Neuronal stem cell (in vitro differentiated cells): ENCODE results near the gene CDC14B.
"Not testable (repeated sequence)": the region's sequence is repeated elsewhere in the genome, so short reads cannot be mapped to it uniquely, and the experiment has no call there.

ENCODE experiments used
- DNase-seq: peaks from one replicate; pipeline ENCODE4 v3.0.0-alpha.2; 2013; ENCODE audit warnings: low spot score
- H2AFZ ChIP-seq: one replicate; pipeline ENCODE4 v1.6.1; 2013; ENCODE audit warnings: mild to moderate bottlenecking, low read length, inconsistent platforms
- H2AK5ac ChIP-seq: 2 replicates; pipeline ENCODE4 v1.6.1; 2013; ENCODE audit warnings: low read depth, mild to moderate bottlenecking, inconsistent platforms, low read length, moderate library complexity, mixed read lengths
- H2BK120ac ChIP-seq: 2 replicates; pipeline ENCODE4 v1.6.1; 2013; ENCODE audit warnings: low read depth, mild to moderate bottlenecking, inconsistent platforms, low read length, moderate library complexity, mixed read lengths
- H2BK12ac ChIP-seq: one replicate; pipeline ENCODE4 v1.6.1; 2013; ENCODE audit warnings: low read length, inconsistent platforms
- H2BK15ac ChIP-seq: 2 replicates; pipeline ENCODE4 v1.6.1; 2013; ENCODE audit warnings: mild to moderate bottlenecking, low read length, inconsistent platforms, mixed read lengths
- H2BK5ac ChIP-seq: one replicate; pipeline ENCODE4 v1.6.1; 2013; ENCODE audit warnings: inconsistent platforms, mild to moderate bottlenecking, low read length, moderate library complexity
- H3K14ac ChIP-seq: one replicate; pipeline ENCODE4 v1.6.1; 2013; ENCODE audit warnings: low read length, inconsistent platforms
- H3K18ac ChIP-seq: 2 replicates; pipeline ENCODE4 v1.6.1; 2013; ENCODE audit warnings: low read length, inconsistent platforms
- H3K23ac ChIP-seq: 2 replicates; pipeline ENCODE4 v1.6.1; 2013; ENCODE audit warnings: low read depth, mild to moderate bottlenecking, mixed read lengths, low read length, inconsistent platforms; ENCODE audit not compliant: poor library complexity
- H3K27ac ChIP-seq: replicated peaks from 3 replicates; pipeline ENCODE4 v1.5.1; 2013; ENCODE audit warnings: low read length, inconsistent platforms
- H3K27me3 ChIP-seq, 3 experiments: 2 replicates each; pipeline ENCODE4 v1.6.1; 2013; ENCODE audit warnings: low read length in 3 of 3, mild to moderate bottlenecking in 2 of 3, inconsistent platforms in 1 of 3, low read depth in 1 of 3, mixed read lengths in 1 of 3, moderate library complexity in 1 of 3; ENCODE audit not compliant: control insufficient read depth in 3 of 3, insufficient read depth in 3 of 3
- H3K36me3 ChIP-seq, 2 donors: replicated peaks in 1 of 2; 2 replicates each; pipeline ENCODE4 v1.6.1; 2013; ENCODE audit warnings: low read length in 2 of 2; ENCODE audit not compliant: control insufficient read depth in 2 of 2, insufficient read depth in 2 of 2
- H3K4ac ChIP-seq: 2 replicates; pipeline ENCODE4 v1.6.1; 2013; ENCODE audit warnings: inconsistent platforms, mild to moderate bottlenecking, low read length, moderate library complexity
- H3K4me1 ChIP-seq, 2 donors: 1 replicate in 1 of 2; 2 replicates in 1 of 2; pipeline ENCODE4 v1.6.1; 2013; ENCODE audit warnings: low read length in 2 of 2, low read depth in 1 of 2; ENCODE audit not compliant: control insufficient read depth in 2 of 2, insufficient read depth in 1 of 2
- H3K4me2 ChIP-seq: one replicate; pipeline ENCODE4 v1.6.1; 2013; ENCODE audit warnings: mild to moderate bottlenecking, low read length, inconsistent platforms; ENCODE audit not compliant: insufficient read depth, poor library complexity, severe bottlenecking
- H3K4me3 ChIP-seq, 2 donors: 2 replicates each; pipeline ENCODE4 v1.5.1; 2013; ENCODE audit warnings: low read length in 2 of 2, mild to moderate bottlenecking in 2 of 2, inconsistent platforms in 1 of 2, moderate library complexity in 1 of 2
- H3K79me1 ChIP-seq: one replicate; pipeline ENCODE4 v1.6.1; 2013; ENCODE audit warnings: low read depth, mild to moderate bottlenecking, inconsistent platforms, low read length, moderate library complexity
- H3K9ac ChIP-seq: one replicate; pipeline ENCODE4 v1.6.1; 2013; ENCODE audit warnings: mild to moderate bottlenecking, low read depth, low read length, inconsistent platforms; ENCODE audit not compliant: poor library complexity
- H3K9me3 ChIP-seq, 2 donors: replicated peaks in 1 of 2; 2 replicates each; pipeline versions ENCODE3 to v1.6.1; 2013; ENCODE audit warnings: low read length in 2 of 2, mild to moderate bottlenecking in 2 of 2, inconsistent platforms in 1 of 2, low read depth in 1 of 2, mixed read lengths in 1 of 2, moderate library complexity in 1 of 2; ENCODE audit not compliant: control insufficient read depth in 2 of 2, insufficient read depth in 1 of 2
- H4K8ac ChIP-seq: one replicate; pipeline ENCODE4 v1.6.1; 2013; ENCODE audit warnings: low read depth, mild to moderate bottlenecking, inconsistent platforms, low read length, moderate library complexity
- H4K91ac ChIP-seq: one replicate; pipeline ENCODE4 v1.6.1; 2013; ENCODE audit warnings: low read length, low read depth, mild to moderate bottlenecking, inconsistent platforms; ENCODE audit not compliant: poor library complexity
- WGBS, 2 donors: extraction: QIAGEN DNeasy Blood & Tissue Kit; methylation state at CpG; one replicate each; pipeline ENCODE4 v1.1.7; 2013; ENCODE audit warnings: missing lambda C conversion rate in 2 of 2, mixed read lengths in 1 of 2; ENCODE audit not compliant: insufficient read length in 2 of 2, insufficient replicate concordance in 1 of 2; ENCODE audit errors: extremely low coverage in 2 of 2; 5-methylcytosine and 5-hydroxymethylcytosine counted together

Gene CDC14B

DNA sequence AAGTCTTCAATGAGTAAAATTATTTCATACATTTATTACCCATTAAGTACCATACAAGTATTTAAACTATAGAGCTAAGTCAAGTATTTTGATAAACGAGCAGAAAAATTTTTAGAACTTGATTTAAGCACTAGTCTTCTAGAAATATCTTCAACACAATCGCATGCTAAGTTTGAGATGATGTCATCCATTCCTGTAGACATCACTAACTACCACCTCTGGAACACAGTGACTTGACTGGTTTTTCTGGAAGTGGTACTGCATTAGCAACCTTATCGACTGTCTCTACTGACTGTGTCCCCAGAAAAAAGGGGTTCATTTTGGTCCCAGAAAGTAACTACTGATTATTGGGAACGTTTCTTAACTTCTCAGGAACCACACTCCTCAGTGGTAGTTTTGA, 69.0 kb downstream of the CDC14B start:
- Histone ChIP-seq H3K9me3 (no peaks in the 10 kb centered on the region), H2AK5ac (no peak overlapping the region), H3K14ac (no peak overlapping the region), H2BK5ac (no peak overlapping the region), H2BK120ac (no peak overlapping the region), H2BK12ac (no peak overlapping the region), H2BK15ac (no peak overlapping the region), H3K27ac (no peak overlapping the region), H4K91ac (no peak overlapping the region), H2AFZ (no peak overlapping the region), H3K23ac (no peak overlapping the region), H3K4me2 (no peak overlapping the region), H3K4ac (no peak overlapping the region), H3K4me1 (peaks cover 0 to 2% of the 10 kb centered on the region in 2 donors), H3K79me1 (no peaks in the 10 kb centered on the region), H4K8ac (no peak overlapping the region), H3K27me3 (no peaks in the 10 kb centered on the region), H3K9ac (no peak overlapping the region), H3K18ac (no peak overlapping the region), H3K36me3 (peaks cover 0 to 17% of the 10 kb centered on the region in 2 donors), H3K4me3 (no peak overlapping the region)
- no CpG with 5 or more reads among the region's 4 CpGs for WGBS, 2 donors
- DNase-seq: no peak

DNA sequence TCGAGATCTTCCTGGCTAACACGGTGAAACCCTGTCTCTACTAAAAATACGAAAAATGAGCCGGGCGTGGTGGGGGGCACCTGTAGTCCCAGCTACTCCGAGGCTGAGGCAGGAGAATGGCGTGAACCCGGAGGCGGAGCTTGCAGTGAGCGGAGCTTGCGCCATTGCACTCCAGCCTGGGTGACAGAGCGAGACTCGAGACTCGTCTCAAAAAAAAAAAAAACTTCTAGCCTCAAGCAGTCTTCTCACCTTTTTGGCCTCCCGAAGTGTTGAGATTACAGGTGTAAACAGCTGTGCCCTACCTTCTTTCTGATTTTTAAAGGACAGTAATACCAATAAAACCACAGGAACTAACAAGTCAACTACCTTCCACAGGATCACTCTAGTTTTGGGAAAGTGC, 76.5 kb downstream of the CDC14B start:
- H2AFZ ChIP-seq, DNase-seq, H3K4me2 ChIP-seq, H3K14ac ChIP-seq, H4K91ac ChIP-seq, H3K27me3 ChIP-seq, H2BK15ac ChIP-seq, H3K23ac ChIP-seq, H2BK5ac ChIP-seq, H3K9me3 ChIP-seq, H2BK12ac ChIP-seq, H3K4me3 ChIP-seq, H2AK5ac ChIP-seq, H4K8ac ChIP-seq, H3K4ac ChIP-seq, H3K27ac ChIP-seq, H2BK120ac ChIP-seq, H3K9ac ChIP-seq, H3K18ac ChIP-seq, H3K4me1 ChIP-seq, H3K79me1 ChIP-seq: not testable (repeated sequence)
- H3K36me3 ChIP-seq: peaks cover 0 to 29% of the 10 kb centered on the region in 2 donors
- no CpG with 5 or more reads among the region's 15 CpGs for WGBS, 2 donors

DNA sequence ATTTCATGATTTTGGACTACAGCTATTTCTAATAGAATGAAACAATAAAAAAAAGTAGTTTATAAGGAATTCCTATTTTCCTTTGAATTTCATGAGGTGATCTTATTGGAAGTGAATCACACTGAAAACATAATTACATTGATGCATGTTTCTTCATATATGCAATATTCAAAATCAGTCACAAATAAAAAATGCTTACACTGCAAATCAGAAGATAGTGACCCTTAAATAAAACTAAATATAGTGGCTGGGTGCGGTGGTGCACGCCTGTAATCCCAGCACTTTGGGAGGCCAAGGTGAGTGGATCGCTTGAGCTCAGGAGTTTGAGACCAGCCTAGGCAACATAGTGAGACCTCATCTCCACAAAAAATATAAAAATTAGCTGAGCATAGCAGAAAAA, 79.5 kb downstream of the CDC14B start:
- Histone ChIP-seq H4K91ac (no peak overlapping the region), H3K9me3 (no peaks in the 10 kb centered on the region), H2AFZ (no peak overlapping the region), H3K4me2 (no peak overlapping the region), H4K8ac (no peak overlapping the region), H3K36me3 (peaks cover 2 to 33% of the 10 kb centered on the region in 2 donors), H2BK15ac (no peak overlapping the region), H3K23ac (no peak overlapping the region), H2BK120ac (no peak overlapping the region), H3K79me1 (peaks cover 1% of the 10 kb centered on the region), H3K9ac (no peak overlapping the region), H2BK5ac (no peak overlapping the region), H2AK5ac (no peak overlapping the region), H3K14ac (no peak overlapping the region), H3K18ac (no peak overlapping the region), H3K4me3 (no peak overlapping the region), H3K27me3 (no peaks in the 10 kb centered on the region), H3K4me1 (no peaks in the 10 kb centered on the region), H3K4ac (no peak overlapping the region), H3K27ac (no peak overlapping the region), H2BK12ac (no peak overlapping the region)
- no peak for DNase-seq
- no CpG with 5 or more reads among the region's 3 CpGs for WGBS, 2 donors

DNA sequence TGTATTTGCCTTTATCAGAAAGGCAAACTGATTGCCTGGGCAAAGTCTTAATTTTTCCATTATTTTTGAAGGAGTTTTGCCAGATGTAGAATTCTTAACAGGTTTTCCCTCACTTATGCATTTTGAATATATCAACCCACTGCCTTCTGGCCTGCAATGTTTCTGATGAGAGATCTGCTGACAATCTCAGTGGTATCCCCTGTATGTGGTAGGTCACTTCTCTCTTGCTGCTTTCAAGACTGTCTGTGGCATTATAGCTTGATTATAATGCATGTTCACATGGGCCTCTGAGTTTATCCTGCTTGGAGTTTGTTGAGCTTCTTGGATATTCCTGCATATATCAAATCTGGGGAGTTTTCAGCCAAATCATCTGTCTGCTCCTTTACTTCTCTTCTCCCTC, 87.5 kb downstream of the CDC14B start:
- no peak for DNase-seq
- Histone ChIP-seq H3K9ac (no peak overlapping the region), H3K9me3 (peaks cover 0 to 25% of the 10 kb centered on the region in 2 donors), H4K8ac (no peak overlapping the region), H3K14ac (no peak overlapping the region), H2AFZ (no peak overlapping the region), H3K23ac (no peak overlapping the region), H2BK120ac (no peak overlapping the region), H3K4me3 (no peak overlapping the region), H3K79me1 (no peaks in the 10 kb centered on the region), H2BK12ac (no peak overlapping the region), H3K36me3 (peaks cover 2 to 61% of the 10 kb centered on the region in 2 donors), H3K27me3 (no peaks in the 10 kb centered on the region), H2BK15ac (no peak overlapping the region), H3K27ac (no peak overlapping the region), H3K4ac (no peak overlapping the region), H3K4me2 (no peak overlapping the region), H3K18ac (no peak overlapping the region), H3K4me1 (no peaks in the 10 kb centered on the region), H2BK5ac (no peak overlapping the region), H2AK5ac (no peak overlapping the region), H4K91ac (no peak overlapping the region)
